M059J (cell line): Measurements from ENCODE around the gene STN1. TPM values are rescaled to one million over a fixed set of nuclear protein-coding genes. Genes with fewer than 3 reads are reported as not detected.
A peak's percentile ranks its signal among the peaks of the same experiment; 100 is the strongest.

Experiments
- DNase-seq: peaks from one replicate; pipeline ENCODE4 v3.0.0-alpha.2; 2012; ENCODE audit warnings: low read depth
- total RNA-seq: library from RNA; depleted of rRNA; stranded (reverse); fragments of >200 nt; shearing (Covaris generic); gene quantifications from 2 replicates; pipeline ENCODE4 v1.2.3, GENCODE V29; 2014; rRNA removed

The STN1 gene
- 17.3 and 21.9 TPM in 2 replicates for total RNA-seq

DNA sequence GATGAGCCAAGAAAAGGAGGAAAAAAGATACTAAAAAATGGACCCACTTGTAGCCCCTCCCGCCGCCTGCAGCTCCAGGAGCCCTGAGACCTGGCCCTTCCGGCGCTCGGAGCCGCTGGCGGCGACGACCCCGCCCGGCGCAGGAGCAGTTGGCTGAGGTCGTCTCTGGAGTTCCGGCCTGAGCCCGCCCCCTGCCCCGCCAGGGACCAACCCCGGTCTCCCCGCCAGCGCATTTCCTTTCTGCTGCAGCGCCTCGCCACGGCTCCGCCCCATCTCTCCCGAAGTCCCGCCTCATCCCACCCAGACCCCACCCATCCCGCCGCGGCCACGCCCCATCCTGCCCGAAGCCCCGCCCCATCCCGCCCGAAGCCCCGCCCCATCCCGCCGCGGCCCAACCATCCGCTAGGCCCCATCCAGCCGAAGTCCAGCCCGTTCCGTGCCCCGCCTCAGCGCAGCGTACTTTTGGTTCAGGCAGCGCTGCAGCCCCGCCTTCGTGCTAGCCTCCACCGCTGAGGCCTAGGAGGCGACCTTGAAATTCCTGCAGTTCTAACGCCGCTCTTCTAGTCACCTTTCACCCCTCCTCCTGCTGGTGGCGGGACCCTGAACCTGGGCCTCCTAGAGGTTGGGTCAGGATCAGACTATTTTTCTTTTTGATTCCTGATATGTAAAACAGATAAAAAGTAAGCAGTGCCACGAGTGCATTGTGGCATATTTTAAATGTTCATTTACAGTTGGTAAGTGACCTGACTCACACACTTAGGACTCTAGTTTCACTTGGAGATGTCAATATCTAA lies at the start of gene STN1:
STN1 (minus strand) TSS at position 132 of the 794 bp plus-strand sequence. CDS start 590 bp downstream, outside the sequence.
- peak; percentile 93 for DNase-seq

- peak; percentile 51 for DNase-seq
Measured at GRCh38 chr10:103967448-103968071, 49.6 kb upstream of the STN1 start.

DNA sequence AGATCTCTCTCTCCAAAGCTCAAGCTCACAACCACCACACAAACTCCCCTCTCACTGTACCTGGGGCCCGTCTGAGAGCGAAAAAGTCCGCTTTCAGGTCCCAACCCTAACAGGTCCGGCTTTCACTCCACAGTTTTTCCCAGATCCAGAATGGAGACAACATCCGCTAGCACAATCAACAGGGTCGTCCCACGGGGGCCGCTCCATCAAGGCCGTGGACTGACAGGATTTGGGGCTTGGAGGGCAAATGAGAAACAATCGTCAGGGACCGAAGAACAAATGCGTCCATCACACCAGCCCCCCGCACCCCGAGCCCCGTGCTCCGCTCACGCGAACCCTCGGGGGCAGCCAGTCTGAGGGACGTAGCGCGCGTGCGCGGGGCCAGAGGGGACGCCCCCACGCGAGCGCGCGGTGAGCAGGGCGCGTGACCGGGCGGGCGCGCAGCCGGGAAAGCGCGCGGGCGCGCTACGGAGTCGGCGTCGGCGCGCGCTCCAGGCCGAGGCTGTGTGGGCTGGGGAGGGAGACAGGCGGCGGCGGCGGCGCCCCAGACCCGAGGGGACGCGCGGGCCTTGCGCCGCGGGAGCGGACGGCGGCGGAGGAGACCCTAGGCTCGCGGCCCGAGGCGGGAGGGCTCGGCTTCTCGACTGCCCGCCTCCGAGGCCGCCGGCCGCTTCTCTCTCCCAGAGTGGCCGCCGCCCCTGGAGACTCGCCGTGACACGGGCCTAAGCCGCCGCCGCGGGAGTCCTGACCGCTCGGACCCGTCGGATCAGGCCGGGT lies 48.9 kb upstream of the STN1 start, which contains the start of gene SLK:
SLK (plus strand) TSS at position 470 of the 777 bp plus-strand sequence. CDS start 606 bp downstream, outside the sequence.
- peak; percentile 75 for DNase-seq

GRCh38 chr10:103960103-103960502 lies 42.1 kb upstream of the STN1 start:
- no peak for DNase-seq

DNA sequence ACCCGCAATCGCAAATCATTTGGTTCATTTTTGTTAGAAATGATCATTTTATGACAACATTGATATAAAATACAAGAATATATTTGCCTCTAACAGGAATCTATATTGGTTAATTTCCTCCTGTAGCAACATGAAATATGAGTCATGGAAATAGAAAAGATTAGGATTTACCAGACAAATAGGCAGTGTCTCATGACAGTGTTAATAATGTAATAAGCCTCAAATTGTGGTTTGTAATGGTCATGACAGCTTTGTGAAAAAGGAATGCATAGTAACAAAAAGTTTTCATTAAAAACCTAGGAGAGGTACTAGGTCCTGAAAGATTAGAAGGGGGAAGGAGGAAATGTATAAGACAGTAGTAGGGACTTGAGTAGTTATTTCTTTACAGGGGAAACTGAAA lies 41.0 kb upstream of the STN1 start:
- DNase-seq, result no peak

GRCh38 chr10:103954543-103954942 lies 36.6 kb upstream of the STN1 start:
- DNase-seq, result no peak

GRCh38 chr10:103951942-103952341 lies 34.0 kb upstream of the STN1 start:
- DNase-seq, result no peak

- no peak for DNase-seq
Measured at GRCh38 chr10:103951183-103951582, 33.2 kb upstream of the STN1 start.

DNA sequence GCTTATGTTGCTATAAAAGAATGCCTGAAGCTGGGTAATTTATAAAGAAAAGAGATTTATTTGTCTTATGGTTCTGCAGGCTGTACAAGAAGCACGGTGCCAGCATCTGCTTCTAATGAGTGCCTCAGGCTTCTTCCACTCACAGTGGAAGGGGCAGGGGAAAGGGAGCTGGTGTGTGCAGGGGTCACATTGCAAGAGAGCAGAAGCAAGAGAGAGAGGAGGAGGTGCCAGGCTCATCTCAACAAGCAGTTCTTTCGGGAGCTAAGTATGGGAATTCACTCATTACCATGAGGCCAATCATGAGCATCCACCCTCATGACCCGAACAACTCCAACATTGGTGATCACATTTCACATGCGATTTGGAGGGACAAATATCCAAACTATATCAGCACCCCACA lies 31.7 kb upstream of the STN1 start:
- DNase-seq, result no peak

GRCh38 chr10:103947799-103948516 lies 30.0 kb upstream of the STN1 start:
- no peak for DNase-seq

GRCh38 chr10:103942866-103943265 lies 24.9 kb upstream of the STN1 start:
- DNase-seq, result no peak

- no peak for DNase-seq
Measured at GRCh38 chr10:103941801-103942200, 23.8 kb upstream of the STN1 start.

DNA sequence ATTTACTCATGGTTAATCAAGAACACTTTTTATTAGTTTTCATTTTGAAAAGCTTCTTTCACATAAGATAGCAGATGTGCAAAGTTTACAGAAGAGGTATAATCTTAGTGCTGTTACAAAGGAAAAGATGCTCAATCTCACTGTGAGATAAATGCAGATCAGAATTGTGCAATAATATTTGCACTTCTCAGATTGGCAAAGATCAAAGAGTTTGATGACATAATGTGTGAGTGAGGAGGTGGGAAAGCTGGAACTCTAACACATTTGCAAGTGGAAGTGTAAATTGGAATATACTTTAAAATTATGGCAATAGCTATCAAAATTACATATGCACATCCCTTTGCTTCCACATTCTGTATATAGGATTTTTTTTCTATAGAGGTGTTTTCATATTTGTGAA lies 21.5 kb upstream of the STN1 start:
- DNase-seq, result no peak

GRCh38 chr10:103936022-103936421 lies 18.0 kb upstream of the STN1 start:
- no peak for DNase-seq

DNA sequence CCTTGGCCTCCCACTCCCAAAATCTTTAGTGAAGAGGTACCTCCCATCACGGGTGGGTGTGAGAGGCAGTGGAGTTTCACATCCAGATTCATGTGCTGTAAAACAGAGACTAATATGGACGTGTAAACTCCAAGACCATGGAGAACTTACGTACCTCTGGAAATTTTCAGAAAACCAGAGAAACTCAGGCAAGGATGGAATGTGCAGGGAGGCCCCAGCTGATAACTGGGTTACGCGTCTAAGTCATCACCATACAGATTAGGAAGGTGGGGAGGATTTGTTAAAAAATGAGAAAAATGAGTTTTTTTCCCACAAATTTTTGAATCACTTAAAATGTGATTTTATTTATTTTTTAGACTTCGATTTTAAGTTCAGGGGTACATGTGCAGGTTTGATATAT lies 16.3 kb upstream of the STN1 start:
- no peak for DNase-seq

DNA sequence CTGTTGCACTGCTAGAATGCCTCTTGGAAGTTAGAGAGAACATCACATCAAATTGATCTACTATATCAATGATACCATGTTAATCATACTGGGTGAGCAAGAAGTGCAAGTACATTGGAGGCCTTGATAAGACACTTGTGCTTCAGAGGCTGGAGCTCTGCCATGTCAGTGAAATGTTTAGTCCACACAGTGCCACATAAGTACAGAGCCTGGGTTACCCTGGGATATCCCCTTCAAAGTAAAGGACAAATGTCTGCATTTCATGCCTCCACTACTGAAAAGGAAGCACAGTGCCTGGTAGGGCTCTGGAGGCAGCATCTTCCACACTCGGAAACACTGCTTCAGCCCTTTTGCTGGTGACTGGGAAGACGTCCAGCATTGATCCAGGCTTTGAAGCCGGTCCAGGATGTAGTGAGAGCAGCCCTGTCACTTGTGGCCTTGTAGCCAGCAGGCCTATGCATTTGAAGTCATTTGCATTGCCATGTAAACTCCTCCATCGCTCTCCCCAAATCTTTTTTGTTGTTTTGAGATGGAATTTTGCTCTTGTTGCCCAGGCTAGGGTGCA lies 15.7 kb upstream of the STN1 start:
- no peak for DNase-seq

GRCh38 chr10:103932971-103933370 lies 15.0 kb upstream of the STN1 start:
- no peak for DNase-seq

- no peak for DNase-seq
Measured at GRCh38 chr10:103932271-103932670, 14.3 kb upstream of the STN1 start.

- DNase-seq, result peak; percentile 20
Measured at GRCh38 chr10:103931603-103932002, 13.6 kb upstream of the STN1 start.

GRCh38 chr10:103930881-103931280 lies 12.9 kb upstream of the STN1 start:
- no peak for DNase-seq

DNA sequence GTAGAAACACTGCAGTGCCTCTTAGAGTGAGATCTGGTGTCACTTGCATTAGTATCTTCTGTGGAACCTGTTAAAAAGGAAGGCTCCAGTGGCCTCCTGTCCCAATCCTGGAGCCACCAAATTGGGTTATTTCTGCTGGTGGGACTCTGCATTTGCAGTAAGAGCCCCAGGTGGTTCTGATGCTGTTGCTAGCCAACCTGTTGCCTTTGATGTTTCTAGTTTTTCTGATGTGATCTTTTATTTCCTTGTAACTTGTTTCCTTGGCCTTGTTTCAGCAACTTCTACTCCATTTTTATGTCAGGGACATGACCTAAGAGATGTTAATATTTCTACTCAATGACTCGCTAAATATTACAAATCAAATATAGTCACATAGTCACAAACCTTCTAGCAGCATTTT lies 12.5 kb upstream of the STN1 start:
- DNase-seq, result no peak
